Hippocampal formation (tissue), 2 donors: ENCODE results near the gene CYFIP2.

Experiments
- DNase-seq, 2 donors: peaks; one replicate each; lab custom pipeline; 2025; lab: John Stamatoyannopoulos, UW

The CYFIP2 gene

GRCh38 chr5:157358871-157359270 is 92.9 kb downstream of the CYFIP2 start:
- no peak for DNase-seq

- DNase-seq: no peak
Measured at GRCh38 chr5:157359356-157360055, 93.6 kb downstream of the CYFIP2 start.

GRCh38 chr5:157362012-157362411 is 96.1 kb downstream of the CYFIP2 start:
- DNase-seq: no peak

- DNase-seq: no peak
Measured at GRCh38 chr5:157362502-157362901, 96.6 kb downstream of the CYFIP2 start.

- DNase-seq: no peak
Measured at GRCh38 chr5:157362982-157363381, 97.1 kb downstream of the CYFIP2 start.

GRCh38 chr5:157365732-157366131 is 99.8 kb downstream of the CYFIP2 start:
- no peak for DNase-seq

- DNase-seq: no peak
Measured at GRCh38 chr5:157366741-157367674, 101.1 kb downstream of the CYFIP2 start.

GRCh38 chr5:157369507-157369906 is 103.6 kb downstream of the CYFIP2 start:
- DNase-seq: no peak

GRCh38 chr5:157370967-157371366 is 105.0 kb downstream of the CYFIP2 start:
- no peak for DNase-seq

GRCh38 chr5:157371655-157372471 is 105.9 kb downstream of the CYFIP2 start:
- no peak for DNase-seq

GRCh38 chr5:157372472-157372822 is 106.5 kb downstream of the CYFIP2 start:
- no peak for DNase-seq

GRCh38 chr5:157378509-157378908 is 112.6 kb downstream of the CYFIP2 start:
- no peak for DNase-seq

- no peak for DNase-seq
Measured at GRCh38 chr5:157379983-157380382, 114.1 kb downstream of the CYFIP2 start.

GRCh38 chr5:157381746-157382145 is 115.8 kb downstream of the CYFIP2 start:
- no peak for DNase-seq

GRCh38 chr5:157382996-157383800 is 117.3 kb downstream of the CYFIP2 start:
- no peak for DNase-seq

- no peak for DNase-seq
Measured at GRCh38 chr5:157384971-157385709, 119.2 kb downstream of the CYFIP2 start.

- no peak for DNase-seq
Measured at GRCh38 chr5:157387041-157387563, 121.2 kb downstream of the CYFIP2 start.

GRCh38 chr5:157387683-157388093 is 121.8 kb downstream of the CYFIP2 start:
- DNase-seq: peak in 1 of 2 donors; percentile 53

GRCh38 chr5:157388111-157388710 is 122.3 kb downstream of the CYFIP2 start:
- no peak for DNase-seq

GRCh38 chr5:157389103-157389502 is 123.2 kb downstream of the CYFIP2 start:
- no peak for DNase-seq
